Liver (tissue), 9 donors: Measurements from ENCODE around the gene PKIG. TPM values are rescaled to one million over a fixed set of nuclear protein-coding genes. Genes with fewer than 3 reads are reported as not detected.

Source experiments
- DNase-seq: peaks from one replicate; pipeline ENCODE4 v3.0.0-alpha.2; 2017; ENCODE audit warnings: low spot score
- H3K27ac ChIP-seq, 2 donors: one replicate each; pipeline ENCODE4 v1.7.0; 2013; ENCODE audit warnings: inconsistent platforms in 2 of 2, low read length in 2 of 2, control low read depth in 1 of 2, low read depth in 1 of 2, mild to moderate bottlenecking in 1 of 2
- H3K27me3 ChIP-seq, 4 donors: one replicate each; pipeline versions ENCODE4 v1.6.1 to v1.7.0; 2013; ENCODE audit warnings: low read length in 3 of 4, inconsistent platforms in 1 of 4, mild to moderate bottlenecking in 1 of 4, moderate library complexity in 1 of 4; ENCODE audit not compliant: control insufficient read depth in 4 of 4, insufficient read depth in 4 of 4
- H3K36me3 ChIP-seq, 4 donors: one replicate each; pipeline versions ENCODE4 v1.6.1 to v1.7.0; 2013; ENCODE audit warnings: low read length in 3 of 4, mild to moderate bottlenecking in 3 of 4, low read depth in 1 of 4, moderate library complexity in 1 of 4; ENCODE audit not compliant: control insufficient read depth in 4 of 4, insufficient read depth in 3 of 4
- H3K4me1 ChIP-seq, 4 donors: one replicate each; pipeline versions ENCODE4 v1.6.1 to v1.7.0; 2013; ENCODE audit warnings: low read length in 3 of 4, mild to moderate bottlenecking in 3 of 4, moderate library complexity in 1 of 4; ENCODE audit not compliant: control insufficient read depth in 4 of 4, insufficient read depth in 4 of 4
- H3K4me3 ChIP-seq, 3 donors: one replicate each; pipeline versions ENCODE4 v1.6.1 to v1.7.0; 2013; ENCODE audit warnings: low read length in 3 of 3, control low read depth in 1 of 3, low read depth in 1 of 3, mild to moderate bottlenecking in 1 of 3
- H3K9ac ChIP-seq, 2 donors: one replicate each; pipeline ENCODE4 v1.7.0; 2013; ENCODE audit warnings: low read length in 2 of 2, mild to moderate bottlenecking in 2 of 2, moderate library complexity in 2 of 2, control low read depth in 1 of 2, low read depth in 1 of 2
- H3K9me3 ChIP-seq, 4 donors: one replicate each; pipeline versions ENCODE4 v1.6.1 to v1.7.0; 2013; ENCODE audit warnings: low read length in 3 of 4; ENCODE audit not compliant: control insufficient read depth in 4 of 4
- EGR1 ChIP-seq, 2 donors: IDR thresholded peaks; 2 replicates each; pipeline ENCODE4 v1.6.1; 2016 to 2018; ENCODE audit warnings: antibody characterized with exemption in 2 of 2, low read depth in 2 of 2
- FOXA1 ChIP-seq: IDR thresholded peaks from 2 replicates; pipeline ENCODE4 v1.6.1; 2016; ENCODE audit warnings: antibody characterized with exemption
- FOXA2 ChIP-seq: IDR thresholded peaks from 2 replicates; pipeline ENCODE4 v1.6.1; 2016; ENCODE audit warnings: antibody characterized with exemption
- GABPA ChIP-seq, 2 donors: IDR thresholded peaks in 1 of 2; conservative IDR thresholded peaks in 1 of 2; 2 replicates each; pipeline ENCODE4 v1.6.1; 2016; ENCODE audit warnings: antibody characterized with exemption in 2 of 2, mild to moderate bottlenecking in 1 of 2, moderate library complexity in 1 of 2
- HNF4A ChIP-seq, 2 donors: conservative IDR thresholded peaks; 2 replicates each; pipeline ENCODE4 v1.6.1; 2016; ENCODE audit warnings: antibody characterized with exemption in 2 of 2, mild to moderate bottlenecking in 2 of 2
- HNF4G ChIP-seq: IDR thresholded peaks from 2 replicates; pipeline ENCODE4 v1.6.1; 2016; ENCODE audit warnings: antibody characterized with exemption
- JUND ChIP-seq, 2 donors: IDR thresholded peaks; 2 replicates each; pipeline ENCODE4 v1.6.1; 2016; ENCODE audit warnings: antibody characterized with exemption in 2 of 2
- NR2F2 ChIP-seq: IDR thresholded peaks from 2 replicates; pipeline ENCODE4 v1.6.1; 2016; ENCODE audit warnings: antibody characterized with exemption
- RAD21 ChIP-seq, 2 donors: IDR thresholded peaks; 2 replicates each; pipeline ENCODE4 v1.6.1; 2016; ENCODE audit warnings: antibody characterized with exemption in 2 of 2, mild to moderate bottlenecking in 2 of 2
- RXRA ChIP-seq, 2 donors: IDR thresholded peaks; 2 replicates each; pipeline ENCODE4 v1.6.1; 2017 to 2018; ENCODE audit warnings: antibody characterized with exemption in 2 of 2, mild to moderate bottlenecking in 1 of 2
- SP1 ChIP-seq: IDR thresholded peaks from 2 replicates; pipeline ENCODE4 v1.6.1; 2018; ENCODE audit warnings: antibody characterized with exemption, mild to moderate bottlenecking
- TAF1 ChIP-seq: conservative IDR thresholded peaks from 2 replicates; pipeline ENCODE4 v1.6.1; 2016; ENCODE audit warnings: antibody characterized with exemption, mild to moderate bottlenecking
- YY1 ChIP-seq: IDR thresholded peaks from 2 replicates; pipeline ENCODE4 v1.6.1; 2016; ENCODE audit warnings: antibody characterized with exemption, mild to moderate bottlenecking
- WGBS: extraction: QIAGEN DNeasy Blood & Tissue Kit; methylation state at CpG from one replicate; pipeline ENCODE4 v1.1.7; 2013; 5-methylcytosine and 5-hydroxymethylcytosine counted together
- polyA plus RNA-seq, 2 donors: library from polyadenylated mRNA; stranded (reverse) in 1 of 2; unstranded in 1 of 2; fragments of 200-250 nt in 1 of 2; fragments of >200 nt in 1 of 2; fragmentation: Nextera tagmentation in 1 of 2; extraction: Ambion mirVana in 1 of 2; gene quantifications; one replicate each; pipeline versions ENCODE4 v1.2.1 to v1.2.3, GENCODE V29; 2013 to 2015
- total RNA-seq, 2 donors: library from RNA; depleted of rRNA; stranded (reverse); fragments of >200 nt; gene quantifications; one replicate each; pipeline ENCODE4 v1.2.3, GENCODE V29; 2014
- TF ChIP-seq, protein P1 (sequence below): IDR thresholded peaks from 2 replicates; pipeline ENCODE4 v1.6.1; 2016; ENCODE audit warnings: antibody characterized with exemption, mild to moderate bottlenecking
- TF ChIP-seq, protein P2 (sequence below): IDR thresholded peaks from 2 replicates; pipeline ENCODE4 v1.6.1; 2016; ENCODE audit warnings: antibody characterized with exemption
- TF ChIP-seq, protein P3 (sequence below): fragments of 150-350 bp; IDR thresholded peaks from 2 replicates; pipeline ENCODE4 v1.5.1; 2017; ENCODE audit warnings: improper control_type of control experiment, low read depth, low read length; ENCODE audit not compliant: missing input control
- TF ChIP-seq, protein P4 (sequence below): IDR thresholded peaks from 2 replicates; pipeline ENCODE4 v1.6.1; 2016; ENCODE audit warnings: antibody characterized with exemption
- donor health status: healthy.
- donor health status: healthy.
- donor health status: healthy.
- donor health status: healthy.
- donor health status: healthy.

Gene PKIG
- total and polyA plus RNA-seq, 4 donors: 10.6 to 24.3 (median 23.4) TPM

DNA sequence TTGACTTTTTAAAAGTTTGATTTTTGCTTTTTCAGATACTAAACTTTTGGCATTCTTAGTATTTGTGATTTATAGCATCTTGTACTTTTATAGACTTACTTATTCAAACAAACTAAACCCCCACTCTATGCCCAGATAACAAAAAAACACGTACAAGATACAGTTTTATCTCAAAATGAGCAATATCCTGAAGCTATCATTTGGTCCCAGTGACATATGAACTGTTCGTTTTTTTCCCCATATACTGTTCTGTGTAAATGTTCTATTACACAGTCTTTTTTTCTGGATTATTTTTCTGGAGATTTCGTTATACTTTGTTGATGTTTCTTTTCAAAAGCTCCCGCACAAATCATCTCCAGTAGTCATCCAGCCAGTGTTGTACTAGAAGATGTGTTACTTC is 33.3 kb upstream of the PKIG start:
- WGBS: 59% methylated on average over 4 of the region's 4 CpGs
- Histone ChIP-seq H3K4me3 (no peak overlapping the region), H3K27ac (peak overlapping the region in 1 of 2 donors; percentile 31), H3K27me3 (no peaks in the 10 kb centered on the region), H3K4me1 (peaks cover 0 to 6% (median 3%) of the 10 kb centered on the region in 4 donors), H3K9ac (no peak overlapping the region), H3K36me3 (no peaks in the 10 kb centered on the region), H3K9me3 (no peaks in the 10 kb centered on the region)
- TF ChIP-seq RAD21 (IDR thresholded peaks at IDR 0.05): no peak
- DNase-seq: no peak

DNA sequence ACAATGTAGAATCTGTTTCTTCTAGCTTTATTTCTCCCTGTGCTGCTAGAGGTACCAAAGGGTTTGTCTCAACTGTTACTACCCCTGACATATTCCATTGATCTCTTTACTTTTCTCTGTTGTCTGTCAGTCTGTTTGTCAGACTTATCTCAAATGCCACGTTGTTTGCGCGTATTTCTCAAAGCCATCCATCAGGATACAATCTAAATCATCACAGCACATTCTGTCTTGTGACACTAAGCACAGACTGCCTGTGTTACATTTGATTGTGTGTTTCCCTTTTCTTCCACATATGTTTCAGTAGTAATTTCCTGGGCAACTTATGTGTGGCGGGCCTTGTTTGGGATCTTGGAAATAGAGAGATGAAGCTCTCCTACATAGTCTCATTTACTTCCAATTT is 30.3 kb upstream of the PKIG start:
- H3K27me3 ChIP-seq: no peaks in the 10 kb centered on the region
- H3K9ac ChIP-seq: no peak overlapping the region
- H3K36me3 ChIP-seq: no peaks in the 10 kb centered on the region
- peaks cover 0 to 2% (median 0%) of the 10 kb centered on the region in 4 donors for H3K4me1 ChIP-seq
- WGBS: 77% methylated on average over 4 of the region's 4 CpGs
- no peaks in the 10 kb centered on the region for H3K9me3 ChIP-seq
- TF ChIP-seq, protein P1, sequence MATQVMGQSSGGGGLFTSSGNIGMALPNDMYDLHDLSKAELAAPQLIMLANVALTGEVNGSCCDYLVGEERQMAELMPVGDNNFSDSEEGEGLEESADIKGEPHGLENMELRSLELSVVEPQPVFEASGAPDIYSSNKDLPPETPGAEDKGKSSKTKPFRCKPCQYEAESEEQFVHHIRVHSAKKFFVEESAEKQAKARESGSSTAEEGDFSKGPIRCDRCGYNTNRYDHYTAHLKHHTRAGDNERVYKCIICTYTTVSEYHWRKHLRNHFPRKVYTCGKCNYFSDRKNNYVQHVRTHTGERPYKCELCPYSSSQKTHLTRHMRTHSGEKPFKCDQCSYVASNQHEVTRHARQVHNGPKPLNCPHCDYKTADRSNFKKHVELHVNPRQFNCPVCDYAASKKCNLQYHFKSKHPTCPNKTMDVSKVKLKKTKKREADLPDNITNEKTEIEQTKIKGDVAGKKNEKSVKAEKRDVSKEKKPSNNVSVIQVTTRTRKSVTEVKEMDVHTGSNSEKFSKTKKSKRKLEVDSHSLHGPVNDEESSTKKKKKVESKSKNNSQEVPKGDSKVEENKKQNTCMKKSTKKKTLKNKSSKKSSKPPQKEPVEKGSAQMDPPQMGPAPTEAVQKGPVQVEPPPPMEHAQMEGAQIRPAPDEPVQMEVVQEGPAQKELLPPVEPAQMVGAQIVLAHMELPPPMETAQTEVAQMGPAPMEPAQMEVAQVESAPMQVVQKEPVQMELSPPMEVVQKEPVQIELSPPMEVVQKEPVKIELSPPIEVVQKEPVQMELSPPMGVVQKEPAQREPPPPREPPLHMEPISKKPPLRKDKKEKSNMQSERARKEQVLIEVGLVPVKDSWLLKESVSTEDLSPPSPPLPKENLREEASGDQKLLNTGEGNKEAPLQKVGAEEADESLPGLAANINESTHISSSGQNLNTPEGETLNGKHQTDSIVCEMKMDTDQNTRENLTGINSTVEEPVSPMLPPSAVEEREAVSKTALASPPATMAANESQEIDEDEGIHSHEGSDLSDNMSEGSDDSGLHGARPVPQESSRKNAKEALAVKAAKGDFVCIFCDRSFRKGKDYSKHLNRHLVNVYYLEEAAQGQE: no peak
- TF ChIP-seq FOXA2 (no peak), YY1 (no peak), NR2F2 (no peak), GABPA (IDR thresholded peaks at IDR 0.05 in 1 of 2, conservative IDR thresholded peaks at IDR 0.05 in 1 of 2) (no peak), HNF4A (conservative IDR thresholded peaks at IDR 0.05) (no peak), RXRA (IDR thresholded peaks at IDR 0.05) (no peak), JUND (IDR thresholded peaks at IDR 0.05) (no peak), HNF4G (no peak), FOXA1 (no peak), SP1 (no peak), EGR1 (IDR thresholded peaks at IDR 0.05; ENCODE audit: low read depth in 2 of 2) (no peak), RAD21 (IDR thresholded peaks at IDR 0.05) (no peak), TAF1 (no peak)
- TF ChIP-seq, protein P2, sequence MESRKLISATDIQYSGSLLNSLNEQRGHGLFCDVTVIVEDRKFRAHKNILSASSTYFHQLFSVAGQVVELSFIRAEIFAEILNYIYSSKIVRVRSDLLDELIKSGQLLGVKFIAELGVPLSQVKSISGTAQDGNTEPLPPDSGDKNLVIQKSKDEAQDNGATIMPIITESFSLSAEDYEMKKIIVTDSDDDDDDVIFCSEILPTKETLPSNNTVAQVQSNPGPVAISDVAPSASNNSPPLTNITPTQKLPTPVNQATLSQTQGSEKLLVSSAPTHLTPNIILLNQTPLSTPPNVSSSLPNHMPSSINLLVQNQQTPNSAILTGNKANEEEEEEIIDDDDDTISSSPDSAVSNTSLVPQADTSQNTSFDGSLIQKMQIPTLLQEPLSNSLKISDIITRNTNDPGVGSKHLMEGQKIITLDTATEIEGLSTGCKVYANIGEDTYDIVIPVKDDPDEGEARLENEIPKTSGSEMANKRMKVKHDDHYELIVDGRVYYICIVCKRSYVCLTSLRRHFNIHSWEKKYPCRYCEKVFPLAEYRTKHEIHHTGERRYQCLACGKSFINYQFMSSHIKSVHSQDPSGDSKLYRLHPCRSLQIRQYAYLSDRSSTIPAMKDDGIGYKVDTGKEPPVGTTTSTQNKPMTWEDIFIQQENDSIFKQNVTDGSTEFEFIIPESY: no peak
- TF ChIP-seq, protein P3, sequence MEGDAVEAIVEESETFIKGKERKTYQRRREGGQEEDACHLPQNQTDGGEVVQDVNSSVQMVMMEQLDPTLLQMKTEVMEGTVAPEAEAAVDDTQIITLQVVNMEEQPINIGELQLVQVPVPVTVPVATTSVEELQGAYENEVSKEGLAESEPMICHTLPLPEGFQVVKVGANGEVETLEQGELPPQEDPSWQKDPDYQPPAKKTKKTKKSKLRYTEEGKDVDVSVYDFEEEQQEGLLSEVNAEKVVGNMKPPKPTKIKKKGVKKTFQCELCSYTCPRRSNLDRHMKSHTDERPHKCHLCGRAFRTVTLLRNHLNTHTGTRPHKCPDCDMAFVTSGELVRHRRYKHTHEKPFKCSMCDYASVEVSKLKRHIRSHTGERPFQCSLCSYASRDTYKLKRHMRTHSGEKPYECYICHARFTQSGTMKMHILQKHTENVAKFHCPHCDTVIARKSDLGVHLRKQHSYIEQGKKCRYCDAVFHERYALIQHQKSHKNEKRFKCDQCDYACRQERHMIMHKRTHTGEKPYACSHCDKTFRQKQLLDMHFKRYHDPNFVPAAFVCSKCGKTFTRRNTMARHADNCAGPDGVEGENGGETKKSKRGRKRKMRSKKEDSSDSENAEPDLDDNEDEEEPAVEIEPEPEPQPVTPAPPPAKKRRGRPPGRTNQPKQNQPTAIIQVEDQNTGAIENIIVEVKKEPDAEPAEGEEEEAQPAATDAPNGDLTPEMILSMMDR: no peak
- TF ChIP-seq, protein P4, sequence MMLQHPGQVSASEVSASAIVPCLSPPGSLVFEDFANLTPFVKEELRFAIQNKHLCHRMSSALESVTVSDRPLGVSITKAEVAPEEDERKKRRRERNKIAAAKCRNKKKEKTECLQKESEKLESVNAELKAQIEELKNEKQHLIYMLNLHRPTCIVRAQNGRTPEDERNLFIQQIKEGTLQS: no peak
- no peak overlapping the region for H3K4me3 ChIP-seq
- DNase-seq: no peak
- no peak overlapping the region for H3K27ac ChIP-seq
